HG03175 (cell line): Measurements from ENCODE around the gene GIT1.
A peak's percentile ranks its signal among the peaks of the same experiment; 100 is the strongest.

Source experiments
- ATAC-seq: cut with Tn5 transposase; IDR thresholded peaks from one replicate; pipeline ENCODE4 v1.9.1; 2021; ENCODE audit warnings: mild to moderate bottlenecking, moderate library complexity; ENCODE audit not compliant: unreplicated experiment

The GIT1 gene

GRCh38 chr17:29593591-29594518 is 4.4 kb upstream of the GIT1 start:
- ATAC-seq = no peak

- no peak for ATAC-seq
Observed at GRCh38 chr17:29592850-29593551, 3.6 kb upstream of the GIT1 start, which contains the start of gene ANKRD13B. Gene ANKRD13B (plus strand): TSS chr17:29593132. CDS start chr17:29593622, 490 bp downstream.

- no peak for ATAC-seq
Observed at GRCh38 chr17:29591737-29592608, 2.5 kb upstream of the GIT1 start.

- no peak for ATAC-seq
Observed at GRCh38 chr17:29591146-29591736, 1.8 kb upstream of the GIT1 start.

- no peak for ATAC-seq
Observed at GRCh38 chr17:29590411-29591145, 1.1 kb upstream of the GIT1 start.

- ATAC-seq = peak; percentile 27
Observed at GRCh38 chr17:29588562-29589411, 661 bp downstream of the GIT1 start.

- no peak for ATAC-seq
Observed at GRCh38 chr17:29588017-29588561, 1.4 kb downstream of the GIT1 start.

GRCh38 chr17:29587591-29587990 is 1.9 kb downstream of the GIT1 start:
- ATAC-seq = no peak

- ATAC-seq = no peak
Observed at GRCh38 chr17:29586676-29587469, 2.6 kb downstream of the GIT1 start.

GRCh38 chr17:29585080-29585751 is 4.2 kb downstream of the GIT1 start:
- ATAC-seq = no peak

- no peak for ATAC-seq
Observed at GRCh38 chr17:29584452-29585079, 4.9 kb downstream of the GIT1 start.

GRCh38 chr17:29583324-29584248 is 5.9 kb downstream of the GIT1 start:
- no peak for ATAC-seq

GRCh38 chr17:29582772-29583171 is 6.7 kb downstream of the GIT1 start:
- ATAC-seq = no peak

GRCh38 chr17:29582254-29582765 is 7.1 kb downstream of the GIT1 start:
- no peak for ATAC-seq

GRCh38 chr17:29581583-29582253 is 7.7 kb downstream of the GIT1 start:
- ATAC-seq = no peak
